H1 (cell line): ENCODE data around the gene CHST9. TPM values are rescaled to one million over a fixed set of nuclear protein-coding genes. Genes with fewer than 3 reads are reported as not detected.

Experiments
- CTCF ChIA-PET: fragments of 300-600 bp; sonication (Branson Sonifier 250); formaldehyde crosslinking; loops from one replicate; lab custom pipeline; 2021; ENCODE audit not compliant: partially characterized antibody; lab: Charles Lee
- POLR2A ChIA-PET: fragments of 300-600 bp; sonication (Branson Sonifier 250); formaldehyde crosslinking; loops from one replicate; lab custom pipeline; 2021; ENCODE audit warnings: inconsistent platforms; ENCODE audit not compliant: partially characterized antibody; lab: Charles Lee
- DNase-seq, 2 experiments: peaks; one replicate each; pipeline versions ENCODE4 v3.0.0 to v3.0.0-alpha.2; 2010 to 2022; ENCODE audit warnings: low spot score in 2 of 2, low read depth in 1 of 2, mixed read lengths in 1 of 2
- FAIRE-seq: peaks from 2 replicates; lab custom pipeline; 2011; peaks lifted over from hg19 to GRCh38; lab: Jason Lieb, UNC
- H2AFZ ChIP-seq: 2 replicates; pipeline ENCODE4 v1.8.1; 2012; ENCODE audit warnings: low read length, inconsistent platforms
- H2AK5ac ChIP-seq: 2 replicates; pipeline ENCODE4 v1.6.1; 2013; ENCODE audit warnings: low read depth, low read length
- H2BK120ac ChIP-seq: replicated peaks from 2 replicates; pipeline ENCODE3; 2013; ENCODE audit warnings: low read depth, low read length, inconsistent platforms
- H2BK12ac ChIP-seq: 2 replicates; pipeline ENCODE4 v1.6.1; 2013; ENCODE audit warnings: low read depth, low read length
- H2BK15ac ChIP-seq: 2 replicates; pipeline ENCODE4 v1.6.1; 2013; ENCODE audit warnings: low read length
- H2BK20ac ChIP-seq: 2 replicates; pipeline ENCODE4 v1.6.1; 2013; ENCODE audit warnings: low read length
- H2BK5ac ChIP-seq: 2 replicates; pipeline ENCODE4 v1.6.1; 2013; ENCODE audit warnings: low read depth, low read length
- H3K14ac ChIP-seq: 2 replicates; pipeline ENCODE4 v1.6.1; 2013; ENCODE audit warnings: inconsistent platforms; ENCODE audit not compliant: insufficient read length
- H3K18ac ChIP-seq: 2 replicates; pipeline ENCODE4 v1.6.1; 2013; ENCODE audit warnings: low read length; ENCODE audit errors: extremely low read depth
- H3K23ac ChIP-seq: 2 replicates; pipeline ENCODE4 v1.6.1; 2013; ENCODE audit warnings: inconsistent platforms; ENCODE audit not compliant: insufficient read length
- H3K23me2 ChIP-seq: 2 replicates; pipeline ENCODE4 v1.6.1; 2013; ENCODE audit warnings: low read depth, low read length
- H3K27ac ChIP-seq: 2 replicates; pipeline ENCODE4 v1.6.1; 2011; ENCODE audit warnings: low read depth, low read length, inconsistent platforms
- H3K27me3 ChIP-seq, 4 experiments: replicated peaks in 1 of 4; 1 replicate in 1 of 4; 2 replicates in 3 of 4; pipeline versions ENCODE4 v1.6.1 to v1.8.1; 2011 to 2013; ENCODE audit warnings: low read length in 3 of 4, mild to moderate bottlenecking in 3 of 4, inconsistent platforms in 2 of 4, mixed read lengths in 2 of 4, moderate library complexity in 1 of 4; ENCODE audit not compliant: control insufficient read depth in 3 of 4, insufficient read depth in 3 of 4; ENCODE audit errors: extremely low read depth in 1 of 4
- H3K36me3 ChIP-seq, 4 experiments: 2 replicates each; pipeline versions ENCODE4 v1.6.1 to v1.8.1; 2011 to 2013; ENCODE audit warnings: mild to moderate bottlenecking in 4 of 4, low read length in 3 of 4, moderate library complexity in 2 of 4, control low read depth in 1 of 4, inconsistent platforms in 1 of 4; ENCODE audit not compliant: insufficient read depth in 4 of 4, control insufficient read depth in 2 of 4
- H3K4ac ChIP-seq: replicated peaks from 2 replicates; pipeline ENCODE3; 2013; ENCODE audit warnings: low read length, low read depth, mixed read lengths, inconsistent platforms; ENCODE audit not compliant: insufficient read length
- H3K4me1 ChIP-seq, 4 experiments: replicated peaks in 1 of 4; 1 replicate in 1 of 4; 2 replicates in 3 of 4; pipeline versions ENCODE4 v1.6.1 to v1.8.1; 2011 to 2013; ENCODE audit warnings: low read length in 3 of 4, inconsistent platforms in 2 of 4, mixed read lengths in 1 of 4; ENCODE audit not compliant: insufficient read depth in 4 of 4, control insufficient read depth in 3 of 4
- H3K4me2 ChIP-seq, 2 experiments: 2 replicates each; pipeline versions ENCODE4 v1.6.1 to v1.8.1; 2011 to 2013; ENCODE audit warnings: low read depth in 2 of 2, low read length in 2 of 2, control low read depth in 1 of 2, inconsistent platforms in 1 of 2, mild to moderate bottlenecking in 1 of 2; ENCODE audit not compliant: insufficient read depth in 1 of 2
- H3K4me3 ChIP-seq, 4 experiments: fragments of 200-600, 300-600 bp in 1 of 4; sonication (generic), shearing (Covaris generic), sonication (Bioruptor Twin) in 1 of 4; 2 replicates each; pipeline versions ENCODE4 v1.5.1 to v1.8.1; 2011 to 2016; ENCODE audit warnings: low read length in 4 of 4, low read depth in 3 of 4, control low read depth in 2 of 4, inconsistent platforms in 2 of 4, mild to moderate bottlenecking in 2 of 4, mixed read lengths in 1 of 4, moderate library complexity in 1 of 4; ENCODE audit not compliant: insufficient read depth in 2 of 4; ENCODE audit errors: extremely low read depth in 1 of 4
- H3K56ac ChIP-seq: replicated peaks from 2 replicates; pipeline ENCODE3; 2013; ENCODE audit warnings: low read depth, mild to moderate bottlenecking, mixed read lengths, low read length, inconsistent platforms; ENCODE audit not compliant: insufficient read length
- H3K79me1 ChIP-seq: 2 replicates; pipeline ENCODE4 v1.6.1; 2013; ENCODE audit warnings: low read depth, low read length, control low read depth
- H3K79me2 ChIP-seq, 2 experiments: 2 replicates each; pipeline versions ENCODE4 v1.6.1 to v1.8.1; 2012 to 2013; ENCODE audit warnings: low read length in 2 of 2, mild to moderate bottlenecking in 2 of 2, inconsistent platforms in 1 of 2; ENCODE audit not compliant: insufficient read depth in 2 of 2, control insufficient read depth in 1 of 2
- H3K9ac ChIP-seq, 4 experiments: replicated peaks in 1 of 4; 1 replicate in 1 of 4; 2 replicates in 3 of 4; pipeline versions ENCODE4 v1.6.1 to v1.8.1; 2011 to 2013; ENCODE audit warnings: low read depth in 3 of 4, low read length in 3 of 4, control low read depth in 2 of 4, mild to moderate bottlenecking in 2 of 4, moderate library complexity in 2 of 4, inconsistent platforms in 1 of 4; ENCODE audit errors: extremely low read depth in 1 of 4
- H3K9me3 ChIP-seq, 2 experiments: 2 replicates each; pipeline versions ENCODE4 v1.6.1 to v1.8.1; 2012 to 2013; ENCODE audit warnings: mild to moderate bottlenecking in 2 of 2, moderate library complexity in 2 of 2, control low read depth in 1 of 2, inconsistent platforms in 1 of 2, low read depth in 1 of 2, low read length in 1 of 2, mixed read lengths in 1 of 2; ENCODE audit not compliant: insufficient read depth in 2 of 2
- H4K20me1 ChIP-seq, 2 experiments: replicated peaks in 1 of 2; 2 replicates each; pipeline versions ENCODE3 to v1.8.1; 2011 to 2013; ENCODE audit warnings: inconsistent platforms in 2 of 2, low read length in 2 of 2, mild to moderate bottlenecking in 1 of 2; ENCODE audit not compliant: insufficient read depth in 2 of 2, control insufficient read depth in 1 of 2
- H4K5ac ChIP-seq: 2 replicates; pipeline ENCODE4 v1.6.1; 2013; ENCODE audit warnings: low read length, low read depth, mixed read lengths, inconsistent platforms; ENCODE audit not compliant: insufficient read length
- H4K8ac ChIP-seq: 2 replicates; pipeline ENCODE4 v1.8.0; 2013; ENCODE audit warnings: mild to moderate bottlenecking, moderate library complexity, low read length, inconsistent platforms; ENCODE audit not compliant: insufficient read depth; ENCODE audit errors: extremely low read depth
- H4K91ac ChIP-seq: replicated peaks from 2 replicates; pipeline ENCODE3; 2013; ENCODE audit warnings: low read length, mixed read lengths, inconsistent platforms; ENCODE audit not compliant: insufficient read length
- SP2 ChIP-seq: IDR thresholded peaks from 2 replicates; pipeline ENCODE4 v1.6.1; 2012; ENCODE audit warnings: mild to moderate bottlenecking, low read length, inconsistent platforms
- polyA plus RNA-seq, 7 experiments: library from polyadenylated mRNA; depleted of rRNA in 3 of 7; stranded (reverse) in 5 of 7; unstranded in 2 of 7; fragments of >200 nt in 5 of 7; fragments of 200-250 nt in 2 of 7; gene quantifications; 1 replicate in 5 of 7; 2 replicates in 1 of 7; 4 replicates in 1 of 7; pipeline versions ENCODE4 v1.2.1 to v1.2.3, GENCODE V29; 2011 to 2013; ENCODE audit warnings: missing spikeins in 2 of 7, mixed read lengths in 2 of 7
- total RNA-seq: library from RNA; stranded (reverse); fragmentation: NEBNext Ultra II Directional; extraction: Animal tissue kit (Norgen Biotek cat#: 25700); gene quantifications from 2 replicates; pipeline ENCODE4 v1.2.1, GENCODE V29; 2021

CHST9 gene
- total and polyA plus RNA-seq, 2 of the 8 experiments (the other 6 are each of a cell fraction or from before 2014, with no cell fraction given) = 3.2 to 24.3 TPM

DNA sequence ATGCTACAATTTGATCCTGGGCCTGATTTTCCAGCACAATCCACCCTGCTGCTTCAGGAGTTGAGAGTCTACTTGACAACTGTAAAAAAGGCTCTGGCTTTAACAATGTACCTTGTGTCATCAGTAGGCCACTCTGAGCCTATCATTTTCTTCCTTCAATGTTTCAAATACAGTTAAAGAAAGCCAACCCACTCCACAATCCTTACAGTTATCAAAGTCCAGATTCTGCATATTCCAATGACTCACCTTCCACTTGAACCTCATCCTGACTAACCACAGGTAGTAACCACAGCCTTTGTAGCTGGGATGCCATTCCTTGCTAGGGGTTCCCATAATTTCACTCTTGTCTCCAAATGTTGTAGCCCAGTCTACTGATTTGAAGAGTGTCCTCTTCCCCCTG lies 284.1 kb downstream of the CHST9 start:
- Histone ChIP-seq H2BK5ac (no peak overlapping the region), H3K14ac (no peak overlapping the region), H2AFZ (no peak overlapping the region), H2BK120ac (no peak overlapping the region), H2BK15ac (peak overlapping the region; percentile 77; the same call in 1 of the 2 replicates), H3K9ac (no peak overlapping the region), H4K8ac (no peak overlapping the region), H3K4me3 (no peak overlapping the region), H4K5ac (no peak overlapping the region), H2BK12ac (no peak overlapping the region), H4K91ac (no peak overlapping the region), H3K36me3 (no peaks in the 10 kb centered on the region; a peak in 1 of 8 replicates), H4K20me1 (no peaks in the 10 kb centered on the region), H2AK5ac (no peak overlapping the region), H3K23ac (no peak overlapping the region), H3K4me1 (no peaks in the 10 kb centered on the region), H3K79me2 (no peaks in the 10 kb centered on the region), H3K18ac (no peak overlapping the region), H3K4ac (no peak overlapping the region), H3K9me3 (peaks cover 12 to 16% of the 10 kb centered on the region in 2 experiments; a peak in 3 of 4 replicates), H3K79me1 (no peaks in the 10 kb centered on the region), H3K27me3 (no peaks in the 10 kb centered on the region), H3K27ac (no peak overlapping the region), H3K23me2 (no peaks in the 10 kb centered on the region), H3K56ac (no peak overlapping the region), H2BK20ac (no peak overlapping the region), H3K4me2 (no peak overlapping the region)
- FAIRE-seq = no peak
- no peak for DNase-seq
- ChIA-PET POLR2A (no interaction called here), CTCF (no interaction called here)
- no peak for TF ChIP-seq SP2
